ENCODE measurements around the gene TBC1D22A. TPM values are rescaled to one million over a fixed set of nuclear protein-coding genes. Genes with fewer than 3 reads are reported as not detected.

TBC1D22A gene
- total and polyA plus RNA-seq, 9 of the 15 experiments (the other 6 are each of a cell fraction or from before 2014, with no cell fraction given), result 0.20 to 11.5 (median 5.2) TPM

GRCh38 chr22:46762238-46763050, at the start of gene TBC1D22A (continued):
- TF ChIP-seq NFE2 (IDR thresholded peaks at IDR 0.05; ENCODE audit: low read depth) (peak; percentile 73), POLR2AphosphoS2 (IDR thresholded peaks at IDR 0.05; ENCODE audit: low read length) (no peak), NFRKB (IDR thresholded peaks at IDR 0.05; ENCODE audit: low read depth) (peak; percentile 54; the same call in 1 of the 2 replicates), HCFC1 (IDR thresholded peaks at IDR 0.05; ENCODE audit: low read depth, low read length) (peak; percentile 85), FOXK2 (conservative IDR thresholded peaks at IDR 0.05 in 1 of 2, IDR thresholded peaks at IDR 0.05 in 1 of 2; ENCODE audit: low read depth in 2 of 2) (peak; percentile 81 to 93), ARID4B (CRISPR knock-in tag; IDR thresholded peaks at IDR 0.05) (peak; percentile 64; the same call in 1 of the 2 replicates), CREB3L1 (IDR thresholded peaks at IDR 0.05; ENCODE audit: borderline replicate concordance, low read depth) (peak; percentile 88; the same call in 1 of the 2 replicates), SIN3B (IDR thresholded peaks at IDR 0.05; ENCODE audit: low read depth) (peak; percentile 92), ZBTB11 (CRISPR knock-in tag; IDR thresholded peaks at IDR 0.05) (0 out of 6 replicates have a peak, but pooled peaks of 1 of the 3 experiments have one; percentile 20), TFAP4 (CRISPR knock-in tag; IDR thresholded peaks at IDR 0.05; ENCODE audit: borderline replicate concordance) (peak; percentile 65; the same call in 1 of the 2 replicates), ZFP91 (CRISPR knock-in tag; IDR thresholded peaks at IDR 0.05) (peak; percentile 68; the same call in 1 of the 2 replicates), DPF2 (IDR thresholded peaks at IDR 0.05) (peak; percentile 18; the same call in 1 of the 2 replicates), POLR2B (IDR thresholded peaks at IDR 0.05; ENCODE audit: low read depth, partially characterized antibody) (peak; percentile 82)

Measured in K562 (cell line).